Neuron (in vitro differentiated cells): ENCODE results near the gene UPB1.
"Not testable (repeated sequence)": the region's sequence is repeated elsewhere in the genome, so short reads cannot be mapped to it uniquely, and the experiment has no call there.

Experiments
- H2AFZ ChIP-seq: one replicate; pipeline ENCODE4 v1.6.1; 2013; ENCODE audit warnings: low read depth, mild to moderate bottlenecking, inconsistent platforms, low read length, moderate library complexity
- H3K27me3 ChIP-seq: one replicate; pipeline ENCODE4 v1.6.1; 2013; ENCODE audit warnings: low read length; ENCODE audit not compliant: insufficient read depth
- H3K36me3 ChIP-seq: one replicate; pipeline ENCODE4 v1.6.1; 2013; ENCODE audit warnings: low read length; ENCODE audit not compliant: insufficient read depth
- H3K4me1 ChIP-seq: one replicate; pipeline ENCODE4 v1.6.1; 2013; ENCODE audit warnings: low read length; ENCODE audit not compliant: insufficient read depth
- H3K4me3 ChIP-seq: 2 replicates; pipeline ENCODE4 v1.5.1; 2013; ENCODE audit warnings: mild to moderate bottlenecking, low read length, moderate library complexity
- H3K9me3 ChIP-seq: one replicate; pipeline ENCODE4 v1.6.1; 2013; ENCODE audit warnings: low read length

UPB1 gene

DNA sequence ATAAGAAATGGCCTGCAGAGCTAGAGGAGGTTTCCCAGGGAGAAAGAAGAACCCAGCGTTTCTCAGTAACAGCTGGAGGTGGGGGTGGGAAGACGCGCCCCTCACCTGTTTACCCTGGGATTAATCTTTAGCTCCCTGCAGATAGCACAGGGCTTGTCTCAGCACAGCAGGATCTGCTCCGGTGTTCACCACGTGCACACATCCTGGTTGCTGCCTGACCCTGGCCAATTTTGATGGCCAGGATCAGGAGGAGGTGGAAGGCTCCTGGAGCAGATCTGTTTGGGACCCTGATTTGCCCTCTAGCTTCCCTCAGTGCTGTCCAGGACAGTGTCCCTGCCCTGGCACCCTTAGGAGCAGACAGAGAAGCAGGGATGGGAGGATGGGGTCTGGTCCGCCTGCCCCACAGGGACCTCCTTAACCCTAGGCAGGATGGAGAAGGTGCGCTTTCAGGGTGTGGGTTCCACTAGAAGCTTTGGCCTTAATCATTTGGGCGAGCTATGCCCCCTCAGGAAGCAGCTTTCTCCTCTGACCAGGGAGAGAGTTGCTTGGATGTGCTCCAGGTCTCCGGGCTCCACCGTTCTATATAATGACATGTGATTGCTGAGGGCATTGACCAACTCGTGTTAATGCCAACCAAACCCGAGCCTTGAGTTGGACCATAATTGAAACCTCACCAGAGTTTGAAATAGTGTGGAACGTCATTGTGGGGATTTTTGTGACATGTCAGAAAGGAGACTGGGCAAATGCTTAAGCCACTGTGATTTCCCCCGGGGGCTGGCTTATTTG lies 19.3 kb downstream of the UPB1 start:
- no peak overlapping the region for H3K4me3 ChIP-seq
- H3K4me1 ChIP-seq, result no peaks in the 10 kb centered on the region
- H3K36me3 ChIP-seq, result no peaks in the 10 kb centered on the region
- no peak overlapping the region for H2AFZ ChIP-seq
- H3K9me3 ChIP-seq, result no peaks in the 10 kb centered on the region
- peaks cover 9% of the 10 kb centered on the region for H3K27me3 ChIP-seq

DNA sequence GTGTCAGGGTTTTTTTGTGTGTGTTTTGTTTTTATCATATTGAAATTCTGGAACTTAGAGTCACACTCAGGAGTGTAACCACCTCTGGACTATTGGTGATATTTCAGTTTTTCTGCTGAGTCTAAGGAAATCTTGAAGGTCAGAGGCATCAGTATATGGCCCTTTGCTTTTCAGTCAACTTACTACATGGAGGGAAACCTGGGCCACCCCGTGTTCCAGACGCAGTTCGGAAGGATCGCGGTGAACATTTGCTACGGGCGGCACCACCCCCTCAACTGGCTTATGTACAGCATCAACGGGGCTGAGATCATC lies 19.9 kb downstream of the UPB1 start:
- Histone ChIP-seq H2AFZ (no peak overlapping the region), H3K36me3 (no peaks in the 10 kb centered on the region), H3K27me3 (peaks cover 14% of the 10 kb centered on the region), H3K4me3 (no peak overlapping the region), H3K4me1 (no peaks in the 10 kb centered on the region), H3K9me3 (no peaks in the 10 kb centered on the region)

DNA sequence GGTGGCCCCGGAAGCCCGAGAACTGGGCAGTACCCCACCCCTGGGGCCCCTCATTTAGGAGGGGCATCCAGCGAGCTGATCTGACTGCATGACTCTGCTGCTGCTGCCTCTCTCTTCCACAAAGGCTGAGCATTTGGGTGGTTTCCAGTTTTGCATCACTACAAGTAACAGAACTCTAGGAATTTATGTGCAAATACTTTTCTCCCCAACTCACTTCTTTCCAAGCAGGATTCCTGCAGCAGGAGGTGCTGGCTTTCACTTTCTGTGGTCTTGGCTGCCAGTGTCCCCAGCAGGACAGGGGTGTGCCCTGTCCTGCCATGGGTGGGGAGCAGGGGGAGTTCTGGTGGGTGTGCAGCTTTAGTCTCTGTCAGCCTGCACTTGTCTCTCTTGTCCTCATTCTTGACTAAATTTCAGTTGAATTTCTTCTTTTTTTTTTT lies 21.2 kb downstream of the UPB1 start:
- H3K4me1 ChIP-seq, result no peaks in the 10 kb centered on the region
- no peaks in the 10 kb centered on the region for H3K9me3 ChIP-seq
- H3K4me3 ChIP-seq, result no peak overlapping the region
- H2AFZ ChIP-seq, result no peak overlapping the region
- H3K36me3 ChIP-seq, result no peaks in the 10 kb centered on the region
- H3K27me3 ChIP-seq, result peaks cover 14% of the 10 kb centered on the region

DNA sequence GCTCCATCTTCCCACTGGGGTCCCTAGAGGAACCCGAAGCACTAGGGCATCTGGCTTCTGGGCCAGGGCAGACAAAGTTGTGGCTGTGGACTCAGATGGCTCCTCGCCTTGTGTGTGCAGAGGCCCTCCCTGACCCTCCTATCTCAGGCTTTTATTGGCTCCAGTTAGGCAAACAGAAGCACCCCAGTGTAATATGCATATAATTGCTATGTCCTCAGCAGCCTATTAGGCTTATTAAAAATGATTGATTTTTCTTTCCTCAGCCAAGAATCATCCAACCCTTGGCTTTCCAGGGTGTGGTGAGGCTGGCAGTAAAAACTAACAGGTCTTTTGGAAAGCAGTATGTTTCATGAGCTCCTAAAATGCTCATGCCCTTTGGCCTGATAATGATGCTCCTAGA lies 22.3 kb downstream of the UPB1 start:
- H3K9me3 ChIP-seq, result no peaks in the 10 kb centered on the region
- H3K4me1 ChIP-seq, result no peaks in the 10 kb centered on the region
- no peaks in the 10 kb centered on the region for H3K36me3 ChIP-seq
- H3K27me3 ChIP-seq, result peaks cover 14% of the 10 kb centered on the region
- H2AFZ ChIP-seq, result no peak overlapping the region
- no peak overlapping the region for H3K4me3 ChIP-seq

DNA sequence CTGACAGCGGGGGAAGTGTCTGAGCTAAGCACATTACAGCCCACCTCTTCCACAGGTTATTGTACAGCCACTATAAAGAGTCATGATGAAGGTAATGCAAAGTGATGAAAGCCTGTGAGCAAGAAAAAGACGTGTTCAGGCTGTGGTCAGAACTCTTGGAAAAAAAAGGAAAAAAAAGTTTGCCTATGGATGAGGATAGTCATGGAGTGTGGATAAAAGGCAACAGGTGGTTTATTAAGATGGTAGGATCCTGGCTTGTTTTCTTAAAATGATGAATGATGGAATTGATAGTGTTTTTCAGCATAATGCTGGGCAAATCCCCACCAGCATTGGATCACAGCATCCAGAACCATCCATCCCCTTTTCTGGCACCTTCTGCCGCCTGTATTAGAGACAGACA lies 23.1 kb downstream of the UPB1 start:
- Histone ChIP-seq H3K9me3 (no peaks in the 10 kb centered on the region), H3K36me3 (no peaks in the 10 kb centered on the region), H3K4me1 (no peaks in the 10 kb centered on the region), H2AFZ (no peak overlapping the region), H3K4me3 (no peak overlapping the region), H3K27me3 (peaks cover 17% of the 10 kb centered on the region)

DNA sequence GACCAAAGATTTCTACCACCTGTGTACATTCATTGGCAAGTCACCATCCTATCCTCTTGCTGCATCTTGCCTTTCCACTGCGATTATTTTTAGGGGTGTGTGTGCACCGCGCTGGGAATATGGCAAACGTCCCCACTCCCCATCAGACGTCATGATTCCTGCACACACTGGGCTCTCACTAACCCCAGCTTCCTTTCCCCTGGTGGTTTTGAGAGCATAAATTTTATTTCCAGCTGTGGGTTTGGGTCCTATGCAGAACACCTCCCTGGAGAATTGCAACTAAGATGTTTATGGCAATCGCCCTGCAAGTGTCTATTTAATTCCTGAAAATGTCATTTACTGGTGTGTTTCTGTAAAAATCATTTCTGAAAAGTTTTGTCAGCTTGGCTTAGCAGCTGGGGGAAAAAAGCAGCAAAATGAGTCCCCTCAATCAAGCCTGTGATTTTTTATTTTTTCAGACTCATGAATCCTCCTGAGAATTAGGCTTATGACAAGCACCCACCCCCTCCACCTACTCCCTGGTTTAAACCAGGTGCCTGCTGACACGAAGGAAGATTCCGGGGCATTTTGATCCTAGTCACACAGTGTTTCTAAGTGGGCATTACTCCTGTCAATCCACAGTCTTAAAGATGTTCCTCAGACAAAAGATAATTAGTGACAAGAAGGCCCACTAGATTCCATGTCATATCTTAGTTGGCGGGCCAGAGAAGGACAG lies 23.8 kb downstream of the UPB1 start:
- H3K27me3 ChIP-seq, result peaks cover 23% of the 10 kb centered on the region
- no peaks in the 10 kb centered on the region for H3K4me1 ChIP-seq
- no peaks in the 10 kb centered on the region for H3K36me3 ChIP-seq
- H3K9me3 ChIP-seq, result no peaks in the 10 kb centered on the region
- H3K4me3 ChIP-seq, result no peak overlapping the region
- no peak overlapping the region for H2AFZ ChIP-seq

DNA sequence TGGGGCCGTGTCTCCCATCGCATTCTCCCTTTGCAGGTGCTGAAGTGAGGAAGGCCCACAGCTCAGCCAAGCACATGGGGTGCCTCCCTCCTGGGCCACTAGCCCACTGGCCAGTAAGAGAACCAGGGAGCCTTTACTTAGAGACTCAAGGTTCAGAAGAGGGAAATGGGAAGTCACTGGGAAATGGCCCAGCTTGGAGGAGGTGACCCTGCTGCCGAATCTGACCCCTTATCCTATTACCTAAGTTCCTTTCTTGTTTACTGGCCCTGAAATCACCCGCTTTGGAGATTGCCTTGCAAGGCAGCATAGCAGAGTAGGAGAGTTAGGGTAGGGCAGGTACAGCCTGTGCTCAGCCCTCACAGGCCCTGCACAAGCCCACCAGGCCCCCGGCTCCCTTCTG lies 24.4 kb downstream of the UPB1 start:
- no peaks in the 10 kb centered on the region for H3K9me3 ChIP-seq
- no peaks in the 10 kb centered on the region for H3K4me1 ChIP-seq
- peaks cover 23% of the 10 kb centered on the region for H3K27me3 ChIP-seq
- H3K4me3 ChIP-seq, result no peak overlapping the region
- H3K36me3 ChIP-seq, result no peaks in the 10 kb centered on the region
- no peak overlapping the region for H2AFZ ChIP-seq

DNA sequence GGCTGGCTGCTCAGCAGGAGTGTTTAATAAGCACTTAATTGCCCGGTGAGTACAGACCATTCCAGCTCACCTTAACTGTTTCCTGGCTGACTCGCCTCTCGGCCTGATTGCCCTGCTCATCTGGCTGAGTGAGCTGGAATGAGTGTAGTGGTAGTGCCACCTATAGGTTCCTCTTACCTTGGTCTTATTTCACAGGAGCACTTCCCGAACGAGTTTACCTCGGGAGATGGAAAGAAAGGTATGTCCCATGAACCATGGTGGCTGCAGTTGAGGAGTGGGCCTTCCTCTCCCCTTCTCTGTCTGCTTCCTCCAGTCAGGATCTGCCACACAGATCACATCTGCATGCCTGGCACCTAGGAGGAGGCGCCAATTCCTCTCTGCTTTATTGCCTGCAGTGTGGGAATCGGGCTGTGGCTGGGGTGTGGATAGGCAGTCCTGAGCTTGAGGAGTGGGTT lies 26.7 kb downstream of the UPB1 start:
- Histone ChIP-seq H3K9me3 (no peaks in the 10 kb centered on the region), H3K4me3 (no peak overlapping the region), H3K27me3 (peaks cover 23% of the 10 kb centered on the region), H2AFZ (no peak overlapping the region), H3K4me1 (peaks cover 3% of the 10 kb centered on the region), H3K36me3 (no peaks in the 10 kb centered on the region)

DNA sequence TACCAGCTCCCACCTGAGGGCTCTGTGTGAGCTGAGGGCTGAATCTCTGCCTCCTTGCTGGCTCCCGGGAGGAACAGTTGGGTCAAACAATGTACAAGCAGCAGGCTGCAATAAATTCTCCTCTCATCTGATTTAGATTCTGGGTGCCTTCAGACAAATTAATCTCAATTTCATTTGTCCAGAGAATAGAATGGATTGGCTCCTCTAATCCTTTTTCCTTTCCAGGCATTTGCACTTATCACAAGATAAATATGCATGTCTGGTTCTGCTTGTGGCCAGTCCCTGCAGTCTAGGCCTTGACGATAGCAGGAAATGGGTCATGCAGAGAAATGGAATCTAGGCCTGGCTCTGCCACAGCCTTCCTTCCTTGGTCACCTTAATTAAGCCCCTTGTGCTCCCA lies 28.7 kb downstream of the UPB1 start:
- no peak overlapping the region for H2AFZ ChIP-seq
- H3K4me1 ChIP-seq, result peaks cover 3% of the 10 kb centered on the region
- no peaks in the 10 kb centered on the region for H3K36me3 ChIP-seq
- H3K4me3 ChIP-seq, result no peak overlapping the region
- peaks cover 19% of the 10 kb centered on the region for H3K27me3 ChIP-seq
- H3K9me3 ChIP-seq, result no peaks in the 10 kb centered on the region

DNA sequence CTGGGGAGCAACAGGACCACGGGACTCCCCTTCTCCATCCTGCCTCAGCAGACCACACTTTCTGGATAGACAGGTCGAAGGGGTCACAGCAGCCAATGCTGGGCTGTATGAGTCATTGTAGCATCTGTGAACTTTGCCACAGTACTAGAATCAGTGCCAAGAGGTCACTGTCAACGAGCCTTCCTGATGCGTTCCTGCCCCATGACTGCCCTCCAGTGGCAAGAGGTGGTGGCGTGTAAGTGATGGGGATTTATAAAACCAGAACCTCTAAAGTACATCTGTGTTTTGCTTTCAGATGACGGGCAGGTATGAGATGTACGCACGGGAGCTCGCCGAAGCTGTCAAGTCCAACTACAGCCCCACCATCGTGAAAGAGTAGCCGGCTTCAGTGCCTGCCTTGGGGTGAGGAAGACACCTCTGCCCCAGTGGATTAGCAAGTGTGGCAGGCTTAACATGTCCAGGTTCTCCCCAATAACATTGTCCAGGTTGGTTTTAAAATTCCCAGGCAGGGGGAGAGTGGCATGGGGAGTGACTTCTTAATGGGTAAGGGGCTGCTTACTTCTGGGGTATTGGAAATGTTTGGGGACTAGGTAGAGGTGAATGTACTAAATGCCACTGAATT lies 30.4 kb downstream of the UPB1 start:
- Histone ChIP-seq H3K36me3 (no peaks in the 10 kb centered on the region), H3K4me1 (peaks cover 3% of the 10 kb centered on the region), H3K27me3 (peaks cover 12% of the 10 kb centered on the region), H3K4me3 (no peak overlapping the region), H3K9me3 (no peaks in the 10 kb centered on the region), H2AFZ (no peak overlapping the region)

DNA sequence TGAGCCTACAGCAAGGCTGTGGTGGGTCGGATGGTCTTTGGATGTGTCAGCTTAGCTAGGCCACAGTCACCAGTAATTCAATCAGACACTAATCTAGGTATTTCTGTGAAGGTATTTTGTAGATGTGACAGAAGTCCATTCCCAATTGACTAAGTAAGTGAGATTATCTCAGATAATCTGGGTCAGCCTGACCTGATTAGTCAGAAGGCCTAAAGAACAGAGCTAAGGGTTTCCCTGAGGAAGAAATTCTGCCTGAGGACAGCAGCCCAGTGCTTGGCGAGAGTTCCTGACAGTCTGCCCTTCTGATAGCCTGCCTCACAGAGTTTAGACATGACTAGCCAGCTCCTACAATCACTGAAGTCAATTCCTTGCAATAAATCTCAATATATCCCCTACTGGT lies 31.1 kb downstream of the UPB1 start:
- H2AFZ ChIP-seq, result no peak overlapping the region
- H3K4me1 ChIP-seq, result peaks cover 3% of the 10 kb centered on the region
- H3K4me3 ChIP-seq, result no peak overlapping the region
- no peaks in the 10 kb centered on the region for H3K9me3 ChIP-seq
- H3K36me3 ChIP-seq, result no peaks in the 10 kb centered on the region
- peaks cover 12% of the 10 kb centered on the region for H3K27me3 ChIP-seq

DNA sequence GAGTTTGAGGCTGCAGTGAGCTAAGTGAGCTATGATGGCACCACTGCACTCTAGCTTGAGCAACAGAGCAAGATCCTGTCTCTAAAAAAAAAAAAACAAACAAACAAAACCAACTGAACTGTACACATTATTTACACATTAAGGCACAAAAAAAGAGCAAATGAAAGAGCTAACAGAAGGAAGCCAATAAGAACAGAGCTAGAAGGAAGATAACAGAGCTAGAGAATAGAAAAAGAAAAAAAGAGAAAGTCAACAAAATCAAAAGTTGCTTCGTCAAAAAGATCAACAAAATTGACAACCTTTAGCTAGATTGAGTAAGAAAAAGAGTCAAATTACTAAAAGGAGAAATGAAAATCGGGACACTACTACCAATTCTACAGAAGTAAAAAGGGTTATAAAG lies 34.8 kb downstream of the UPB1 start:
- Histone ChIP-seq H3K4me3 (no peak overlapping the region), H3K27me3 (peaks cover 2% of the 10 kb centered on the region), H3K9me3 (no peaks in the 10 kb centered on the region), H3K4me1 (peaks cover 3% of the 10 kb centered on the region), H2AFZ (no peak overlapping the region), H3K36me3 (no peaks in the 10 kb centered on the region)

DNA sequence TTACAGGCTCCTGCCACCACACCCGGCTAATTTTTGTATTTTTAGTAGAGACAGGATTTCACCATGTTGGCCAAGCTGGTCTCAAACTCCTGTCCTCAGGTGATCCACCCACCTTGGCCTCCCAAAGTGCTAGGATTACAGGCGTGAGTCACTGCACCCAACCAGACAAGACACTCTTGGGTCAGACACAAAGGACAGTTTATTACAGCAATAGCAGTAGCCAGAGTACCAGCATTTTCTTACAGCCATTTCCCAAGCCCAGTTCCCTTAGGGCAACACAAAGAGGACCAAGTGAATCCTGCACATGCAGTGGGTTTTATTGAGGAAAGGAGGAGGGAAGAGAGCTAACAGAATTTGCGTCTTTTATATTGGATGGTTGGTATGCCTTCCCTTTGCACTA lies 35.8 kb downstream of the UPB1 start:
- not testable (repeated sequence) for H3K4me1 ChIP-seq, H3K36me3 ChIP-seq, H3K27me3 ChIP-seq, H2AFZ ChIP-seq, H3K4me3 ChIP-seq, H3K9me3 ChIP-seq
